HuH-7 (cell line): Measurements from ENCODE around the gene TCHP.

Experiments
- DNase-seq: peaks from one replicate; pipeline ENCODE4 v3.0.0; 2011; ENCODE audit warnings: low spot score

Gene TCHP

DNA sequence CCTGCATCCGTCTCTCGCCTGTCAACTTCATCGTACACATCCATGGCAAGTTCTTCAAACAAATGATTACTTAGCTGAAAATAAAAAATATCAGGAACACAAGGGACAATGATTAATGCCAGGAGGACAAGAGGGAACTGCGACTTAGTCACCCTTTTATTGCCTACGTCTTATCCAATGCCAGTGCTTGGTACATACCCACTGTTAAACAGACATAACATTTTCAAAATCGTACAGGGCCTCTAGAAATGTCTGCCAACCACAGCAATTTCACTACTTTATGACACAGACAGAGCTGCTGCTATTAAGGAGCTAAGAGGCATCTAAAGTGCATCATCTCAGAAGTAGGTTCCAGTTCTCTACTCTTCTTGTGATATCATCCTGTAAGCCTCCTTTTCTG lies 61.5 kb downstream of the TCHP start:
- DNase-seq = no peak

DNA sequence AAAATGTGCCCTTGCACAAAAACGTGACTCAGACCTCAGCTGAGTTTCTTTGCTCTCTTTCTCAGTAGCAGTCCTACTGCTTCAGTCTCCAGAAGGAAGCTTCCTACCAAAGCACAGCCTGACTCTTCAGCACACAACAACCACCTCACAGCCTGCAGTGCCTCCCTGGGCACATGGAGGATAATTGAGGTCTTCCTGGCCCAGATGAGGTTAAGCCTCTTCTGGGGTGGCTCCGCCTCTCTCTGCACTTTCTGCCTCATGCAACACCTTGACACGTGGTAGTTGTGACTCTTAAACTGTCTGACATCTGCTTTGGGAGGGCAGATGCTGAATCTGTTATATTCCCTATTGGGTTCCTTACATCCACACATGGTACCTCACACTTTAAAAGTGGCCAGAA lies 62.3 kb downstream of the TCHP start:
- DNase-seq = no peak

DNA sequence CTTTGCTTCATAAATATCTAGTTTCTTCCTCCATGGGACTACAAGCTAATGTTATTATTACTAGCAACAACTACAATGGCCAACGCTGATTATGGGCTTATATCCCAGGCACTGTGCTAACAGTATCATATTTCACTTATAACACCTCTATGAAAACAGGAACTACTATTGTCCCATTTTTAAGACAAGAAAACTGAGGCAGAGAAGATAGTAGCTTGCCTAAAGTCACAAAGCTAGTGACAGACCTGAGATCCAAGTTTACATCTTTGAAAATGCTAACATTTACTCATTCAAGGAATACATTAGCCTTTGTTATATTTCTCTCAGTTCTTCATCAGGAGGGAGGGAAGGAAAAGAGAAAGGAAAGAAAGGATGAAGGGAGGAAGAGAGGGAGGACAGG lies 63.3 kb downstream of the TCHP start:
- DNase-seq = no peak

DNA sequence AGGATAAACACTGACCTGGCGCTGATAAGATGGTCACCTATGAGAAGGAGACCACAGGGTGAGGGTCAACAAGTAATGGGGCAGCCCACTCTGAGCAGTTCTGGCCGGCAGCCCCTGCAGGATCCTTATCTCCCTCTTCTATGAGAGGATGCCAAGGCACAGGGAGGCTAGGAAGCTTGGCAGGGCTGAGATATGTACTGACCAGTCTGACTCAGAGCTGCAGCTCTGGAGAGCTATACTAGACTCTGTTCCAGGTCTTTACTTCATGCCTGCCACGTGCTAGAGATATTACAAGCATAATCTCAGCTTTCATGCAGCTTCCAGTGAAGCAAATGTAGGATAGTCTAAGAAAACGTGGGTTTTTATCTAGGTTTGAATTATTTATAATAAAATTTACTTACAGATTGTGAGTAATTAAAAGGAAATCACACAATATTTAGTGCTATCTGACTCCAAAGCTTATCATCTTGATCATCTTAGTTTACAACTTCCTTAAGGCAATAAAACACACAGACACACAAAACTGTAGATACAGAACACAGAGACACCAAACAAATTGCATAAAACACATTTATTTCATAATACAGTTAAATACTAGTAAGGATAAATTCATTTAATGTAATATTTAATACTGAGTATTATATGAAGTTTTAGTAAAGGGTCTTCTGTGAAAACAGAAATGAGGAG lies 63.8 kb downstream of the TCHP start:
- DNase-seq = no peak

DNA sequence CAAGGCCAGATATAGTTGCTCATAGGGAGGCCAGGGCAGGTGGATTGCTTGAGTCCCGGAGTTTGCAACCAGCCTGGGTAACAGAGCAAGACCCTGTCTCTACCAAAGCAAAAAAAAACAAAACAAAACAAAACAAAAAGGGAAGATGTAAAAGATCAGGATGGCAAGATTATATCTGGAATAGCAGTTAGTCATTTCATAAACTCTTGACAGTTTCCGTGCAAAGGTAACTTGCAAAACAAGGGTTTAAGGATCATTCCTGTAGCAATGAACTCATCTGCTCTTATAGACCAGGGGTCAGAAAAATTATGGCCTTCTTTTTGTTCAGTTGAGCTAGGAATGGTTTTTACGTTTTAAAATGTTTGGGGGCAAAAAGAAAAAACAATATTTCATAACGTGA lies 66.5 kb downstream of the TCHP start:
- DNase-seq = no peak

DNA sequence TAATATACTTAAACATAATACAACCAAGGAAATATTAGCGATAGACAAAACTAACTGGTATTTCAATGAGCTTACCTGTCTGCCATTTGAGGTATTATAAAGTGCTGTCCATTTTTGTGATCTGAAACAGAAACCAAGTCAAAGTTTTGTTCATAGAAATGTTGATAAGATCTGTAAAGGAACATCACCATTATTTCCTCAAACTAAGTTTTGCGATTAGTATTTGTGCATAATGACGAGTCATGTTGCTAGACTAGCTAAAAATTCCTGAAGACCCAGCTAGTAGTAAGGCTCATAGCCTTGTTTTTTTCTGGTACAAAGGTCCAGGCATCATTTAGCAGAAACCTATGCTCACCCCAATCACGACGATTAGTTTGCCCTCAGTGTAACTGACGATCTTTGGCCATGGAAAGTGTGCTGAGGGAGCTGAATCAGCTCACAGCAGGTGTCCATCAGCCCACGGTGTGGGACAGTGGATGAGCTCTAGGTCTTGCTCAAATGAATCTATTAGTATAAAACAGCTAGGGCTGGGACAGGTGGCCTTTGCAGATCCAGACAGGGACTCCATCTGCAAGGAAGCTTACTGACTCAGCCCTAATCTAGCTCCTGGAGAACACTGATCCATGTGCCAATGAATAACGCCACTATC lies 67.4 kb downstream of the TCHP start:
- no peak for DNase-seq
